Activated CD4-positive, CD25-positive, alpha-beta regulatory T cell (primary cell): ENCODE measurements around the gene CDK5RAP2.
"Not testable (repeated sequence)": the region's sequence is repeated elsewhere in the genome, so short reads cannot be mapped to it uniquely, and the experiment has no call there.

Experiments used
- DNase-seq, 4 experiments: peaks; one replicate each; lab custom pipeline; 2025; lab: John Stamatoyannopoulos, UW

CDK5RAP2 gene

GRCh38 chr9:120545701-120546550 is 34.0 kb downstream of the CDK5RAP2 start:
- no peak for DNase-seq

- DNase-seq, result no peak
These were observed 35.5 kb downstream of the CDK5RAP2 start for GRCh38 chr9:120544441-120544840.

- DNase-seq, result no peak
These were observed 37.1 kb downstream of the CDK5RAP2 start for GRCh38 chr9:120542701-120543490.

- DNase-seq, result no peak
These were observed 38.0 kb downstream of the CDK5RAP2 start for GRCh38 chr9:120541921-120542320.

- no peak for DNase-seq
These were observed 40.0 kb downstream of the CDK5RAP2 start for GRCh38 chr9:120539951-120540350.

- DNase-seq, result no peak
These were observed 41.6 kb downstream of the CDK5RAP2 start for GRCh38 chr9:120538339-120538738.

- DNase-seq, result no peak
These were observed 42.9 kb downstream of the CDK5RAP2 start for GRCh38 chr9:120536949-120537640.

GRCh38 chr9:120536094-120536493 is 43.9 kb downstream of the CDK5RAP2 start:
- no peak for DNase-seq

- DNase-seq, result no peak
These were observed 45.7 kb downstream of the CDK5RAP2 start for GRCh38 chr9:120534266-120534665.

- DNase-seq, result no peak
These were observed 47.1 kb downstream of the CDK5RAP2 start for GRCh38 chr9:120532891-120533290.

- no peak for DNase-seq
These were observed 47.5 kb downstream of the CDK5RAP2 start for GRCh38 chr9:120532475-120532874.

GRCh38 chr9:120531683-120532300 is 48.2 kb downstream of the CDK5RAP2 start:
- DNase-seq, result no peak

GRCh38 chr9:120530220-120530832 is 49.6 kb downstream of the CDK5RAP2 start:
- DNase-seq, result not testable (repeated sequence)

- DNase-seq, result no peak
These were observed 51.1 kb downstream of the CDK5RAP2 start for GRCh38 chr9:120528829-120529228.

- no peak for DNase-seq
These were observed 51.6 kb downstream of the CDK5RAP2 start for GRCh38 chr9:120528327-120528726.

- no peak for DNase-seq
These were observed 53.4 kb downstream of the CDK5RAP2 start for GRCh38 chr9:120526534-120526933.

- no peak for DNase-seq
These were observed 55.1 kb downstream of the CDK5RAP2 start for GRCh38 chr9:120524863-120525262.

- no peak for DNase-seq
These were observed 55.9 kb downstream of the CDK5RAP2 start for GRCh38 chr9:120524038-120524437.

GRCh38 chr9:120522558-120522957 is 57.4 kb downstream of the CDK5RAP2 start:
- no peak for DNase-seq

- DNase-seq, result no peak
These were observed 57.9 kb downstream of the CDK5RAP2 start for GRCh38 chr9:120522032-120522431.

- DNase-seq, result no peak
These were observed 58.9 kb downstream of the CDK5RAP2 start for GRCh38 chr9:120521101-120521500.

GRCh38 chr9:120515996-120516395 is 64.0 kb downstream of the CDK5RAP2 start:
- not testable (repeated sequence) for DNase-seq
